ENCODE measurements around the gene CHST11. TPM values are rescaled to one million over a fixed set of nuclear protein-coding genes. Genes with fewer than 3 reads are reported as not detected.

CHST11 gene
- total and polyA plus RNA-seq, 9 of the 15 experiments (the other 6 are each of a cell fraction or from before 2014, with no cell fraction given) = 2.3 to 38.7 (median 15.0) TPM

GRCh38 chr12:104741077-104741476 is 284.3 kb downstream of the CHST11 start:
- ATAC-seq (no peak), FAIRE-seq (no peak), DNase-seq (ENCODE audit: extremely low read depth in 1 of 4, low spot score in 3 of 4) (no peak)
- ChIA-PET POLR2A (interaction anchor here (0.8 kb wide), 1 partner anchor 22 kb away, joined by 3 read pairs; no protein-coding TSS in a partner anchor), CTCF (ENCODE audit: low intra/inter-chr PET ratio) (no interaction called here)
- Histone ChIP-seq H3K36me3 (ENCODE audit: control insufficient read depth, insufficient read depth, low read length) (no peaks in the 10 kb centered on the region), H3K27ac (ENCODE audit: extremely low read depth, low read depth, low read length) (no peak overlapping the region), H3K4me1 (replicated peaks in 1 of 2; ENCODE audit: control insufficient read depth in 2 of 2, insufficient read depth in 2 of 2, low read length in 2 of 2) (peaks cover 0 to 7% of the 10 kb centered on the region in 2 experiments; a peak in 2 of 5 replicates), H3K9ac (ENCODE audit: insufficient read depth in 1 of 2, low read depth in 2 of 2, low read length in 2 of 2) (no peak overlapping the region; a peak in 1 of 4 replicates), H4K20me1 (replicated peaks; ENCODE audit: control insufficient read depth, insufficient read depth, low read length) (no peaks in the 10 kb centered on the region; the same call in 1 of the 2 replicates), H2AFZ (ENCODE audit: low read depth, low read length) (no peak overlapping the region), H3K9me3 (replicated peaks; ENCODE audit: control insufficient read depth, insufficient read depth, low read depth, low read length) (no peaks in the 10 kb centered on the region), H3K4me3 (no peak overlapping the region), H3K9me1 (ENCODE audit: control insufficient read depth, insufficient read depth, low read length) (no peaks in the 10 kb centered on the region), H3K79me2 (ENCODE audit: control insufficient read depth, insufficient read depth, low read length) (no peaks in the 10 kb centered on the region), H3K4me2 (ENCODE audit: insufficient read depth, low read length) (no peak overlapping the region), H3K27me3 (ENCODE audit: control insufficient read depth in 2 of 2, insufficient read depth in 2 of 2, low read length in 2 of 2) (no peaks in the 10 kb centered on the region)
- 68% methylated on average over 5 of the region's 5 CpGs for WGBS (ENCODE audit: insufficient coverage, low coverage, missing lambda C conversion rate)
- TF ChIP-seq XRCC4 (IDR thresholded peaks at IDR 0.05; ENCODE audit: extremely low read depth, insufficient read depth, insufficient read length) (no peak), ZNF785 (CRISPR knock-in tag; IDR thresholded peaks at IDR 0.05) (no peak), FOSL1 (tag; conservative IDR thresholded peaks at IDR 0.05) (no peak), IRF9 (tag; IDR thresholded peaks at IDR 0.05) (no peak), CBFB (CRISPR knock-in tag; IDR thresholded peaks at IDR 0.05) (no peak), TGIF2 (CRISPR knock-in tag; IDR thresholded peaks at IDR 0.05) (no peak), ZBTB7A (IDR thresholded peaks at IDR 0.05; ENCODE audit: borderline replicate concordance, control insufficient read depth, low read depth, low read length) (no peak), ZNF121 (CRISPR knock-in tag; conservative IDR thresholded peaks at IDR 0.05) (no peak), NELFE (IDR thresholded peaks at IDR 0.05; ENCODE audit: insufficient read depth, insufficient read length) (no peak), GTF2F1 (IDR thresholded peaks at IDR 0.05; ENCODE audit: low read depth, low read length) (no peak), ARHGAP35 (IDR thresholded peaks at IDR 0.05; ENCODE audit: partially characterized antibody) (no peak), ZNF354B (CRISPR knock-in tag; IDR thresholded peaks at IDR 0.05) (no peak), MXI1 (IDR thresholded peaks at IDR 0.05; ENCODE audit: low read depth, low read length) (no peak), HOMEZ (CRISPR knock-in tag; IDR thresholded peaks at IDR 0.05) (no peak), ZBTB49 (CRISPR knock-in tag; IDR thresholded peaks at IDR 0.05; ENCODE audit: borderline replicate concordance) (no peak)
- in situ Hi-C loops (cut with MboI) (no loop called here), intact Hi-C loops (cut with micrococcal nuclease) (no loop called here)
- BruUV-seq (replicated peaks) = no TSS peak
